H1 (cell line): ENCODE measurements around the gene RERE. TPM values are rescaled to one million over a fixed set of nuclear protein-coding genes. Genes with fewer than 3 reads are reported as not detected.

ENCODE experiments used
- KDM4A ChIP-seq: IDR thresholded peaks from one replicate; pipeline ENCODE4 v1.7.1; 2012; ENCODE audit warnings: low read depth, mild to moderate bottlenecking, moderate library complexity, low read length, inconsistent platforms; ENCODE audit not compliant: severe bottlenecking
- MAFK ChIP-seq: IDR thresholded peaks from 2 replicates; pipeline ENCODE4 v1.6.1; 2012; ENCODE audit warnings: low read depth, mild to moderate bottlenecking, improper control_type of control experiment, low read length
- RAD21 ChIP-seq, 2 experiments: IDR thresholded peaks in 1 of 2; conservative IDR thresholded peaks in 1 of 2; 2 replicates each; pipeline ENCODE4 v1.6.1; 2011; ENCODE audit warnings: low read depth in 2 of 2, low read length in 2 of 2, improper control_type of control experiment in 1 of 2, inconsistent platforms in 1 of 2, mild to moderate bottlenecking in 1 of 2, moderate library complexity in 1 of 2
- polyA plus RNA-seq, 7 experiments: library from polyadenylated mRNA; depleted of rRNA in 3 of 7; stranded (reverse) in 5 of 7; unstranded in 2 of 7; fragments of >200 nt in 5 of 7; fragments of 200-250 nt in 2 of 7; gene quantifications; 1 replicate in 5 of 7; 2 replicates in 1 of 7; 4 replicates in 1 of 7; pipeline versions ENCODE4 v1.2.1 to v1.2.3, GENCODE V29; 2011 to 2013; ENCODE audit warnings: missing spikeins in 2 of 7, mixed read lengths in 2 of 7
- total RNA-seq: library from RNA; stranded (reverse); fragmentation: NEBNext Ultra II Directional; extraction: Animal tissue kit (Norgen Biotek cat#: 25700); gene quantifications from 2 replicates; pipeline ENCODE4 v1.2.1, GENCODE V29; 2021

The RERE gene
- total and polyA plus RNA-seq, 2 of the 8 experiments (the other 6 are each of a cell fraction or from before 2014, with no cell fraction given): 15.3 to 142 TPM

- TF ChIP-seq RAD21 (IDR thresholded peaks at IDR 0.05 in 1 of 2, conservative IDR thresholded peaks at IDR 0.05 in 1 of 2; ENCODE audit: low read depth in 2 of 2, low read length in 2 of 2): no peak
- TF ChIP-seq KDM4A: no peak
- TF ChIP-seq MAFK: no peak
Observed at GRCh38 chr1:8822373-8823294, 5.2 kb upstream of the RERE start (continued).
